GM12891 (cell line): ENCODE data around the gene ARID1B.

Experiments
- POLR2A ChIP-seq: IDR thresholded peaks from 2 replicates; pipeline ENCODE4 v1.6.1; 2011; ENCODE audit warnings: low read depth, low read length, control low read depth
- POLR2AphosphoS5 ChIP-seq: IDR thresholded peaks from 2 replicates; pipeline ENCODE4 v1.6.1; 2011; ENCODE audit warnings: low read depth, low read length, control low read depth
- POU2F2 ChIP-seq: IDR thresholded peaks from 2 replicates; pipeline ENCODE4 v1.6.1; 2011; ENCODE audit warnings: low read depth, mild to moderate bottlenecking, control low read depth, low read length, moderate library complexity
- SPI1 ChIP-seq: IDR thresholded peaks from 2 replicates; pipeline ENCODE4 v1.6.1; 2011; ENCODE audit warnings: low read depth, low read length, control low read depth
- TAF1 ChIP-seq: IDR thresholded peaks from 2 replicates; pipeline ENCODE4 v1.6.1; 2011; ENCODE audit warnings: low read depth, low read length, control low read depth

- no peak; the same call in 1 of the 2 replicates for TF ChIP-seq POLR2A
- TF ChIP-seq POLR2AphosphoS5: no peak
- TF ChIP-seq SPI1: no peak
- no peak for TF ChIP-seq TAF1
- no peak for TF ChIP-seq POU2F2
Measured at GRCh38 chr6:157211603-157212455, 434.7 kb downstream of the ARID1B start.
